Stimulated activated CD8-positive, alpha-beta memory T cell treated with anti-CD3 and anti-CD28 coated beads, Interleukin-7, amount 100 ng/mL, for 4 hours (primary cell): ENCODE data around the gene PRMT1.
"Not testable (repeated sequence)": the region's sequence is repeated elsewhere in the genome, so short reads cannot be mapped to it uniquely, and the experiment has no call there.

Experiments
- DNase-seq, 2 donors: peaks; one replicate each; pipeline ENCODE4 v3.0.0-alpha.2; 2020; ENCODE audit warnings: low read depth in 2 of 2

The PRMT1 gene

GRCh38 chr19:49677231-49677900, at the start of gene PRMT1:
PRMT1 (plus strand) TSS chr19:49677271; CDS start chr19:49677281, 10 bp downstream.
- peak; percentile 23 to 46 for DNase-seq

DNA sequence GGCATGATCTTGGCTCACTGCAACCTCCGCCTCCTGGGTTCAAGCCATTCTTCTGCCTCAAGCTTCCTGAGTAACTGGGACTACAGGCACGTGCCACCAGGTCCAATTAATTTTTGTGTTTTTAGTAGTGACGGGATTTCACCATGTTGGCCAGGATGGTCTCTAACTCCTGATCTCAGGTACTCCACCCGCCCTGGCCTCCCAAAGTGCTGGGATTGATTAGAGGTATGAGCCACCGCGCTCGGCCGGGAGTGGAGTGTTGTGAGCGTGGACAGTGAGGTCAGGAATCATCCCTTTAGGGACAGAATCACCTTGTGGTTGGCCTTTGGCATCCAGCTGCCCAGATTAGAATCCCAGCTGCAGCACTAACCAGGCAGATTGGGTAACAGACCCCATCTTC, 47.4 kb upstream of the PRMT1 start:
- DNase-seq = no peak

DNA sequence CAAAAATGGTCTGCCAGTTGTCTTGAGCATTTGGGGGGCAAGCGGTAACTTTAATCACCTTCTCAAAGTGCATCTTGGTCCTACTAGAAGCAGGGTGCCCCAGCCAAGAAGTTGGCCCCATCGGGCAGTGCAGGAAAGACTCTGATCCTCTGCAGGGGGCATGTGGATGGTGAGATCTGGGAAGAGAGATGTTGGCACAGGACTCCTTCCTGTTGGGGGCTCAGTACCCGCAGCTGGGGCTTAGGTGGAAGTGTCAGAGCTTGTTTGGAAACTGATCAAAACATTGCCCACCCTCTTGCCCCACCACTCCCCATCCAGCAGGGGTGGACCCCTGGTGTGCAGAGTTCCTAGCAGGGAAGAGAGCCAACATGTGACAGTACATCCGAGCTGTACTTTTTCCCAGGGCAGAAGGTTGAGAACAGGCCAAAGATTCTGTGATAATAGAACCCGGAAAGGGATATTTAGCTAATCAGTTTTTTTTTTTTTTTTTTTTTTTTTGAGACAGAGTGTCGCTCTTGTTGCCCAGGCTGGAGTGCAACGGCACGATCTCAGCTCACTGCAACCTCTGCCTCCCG, 46.0 kb upstream of the PRMT1 start:
- DNase-seq = no peak

DNA sequence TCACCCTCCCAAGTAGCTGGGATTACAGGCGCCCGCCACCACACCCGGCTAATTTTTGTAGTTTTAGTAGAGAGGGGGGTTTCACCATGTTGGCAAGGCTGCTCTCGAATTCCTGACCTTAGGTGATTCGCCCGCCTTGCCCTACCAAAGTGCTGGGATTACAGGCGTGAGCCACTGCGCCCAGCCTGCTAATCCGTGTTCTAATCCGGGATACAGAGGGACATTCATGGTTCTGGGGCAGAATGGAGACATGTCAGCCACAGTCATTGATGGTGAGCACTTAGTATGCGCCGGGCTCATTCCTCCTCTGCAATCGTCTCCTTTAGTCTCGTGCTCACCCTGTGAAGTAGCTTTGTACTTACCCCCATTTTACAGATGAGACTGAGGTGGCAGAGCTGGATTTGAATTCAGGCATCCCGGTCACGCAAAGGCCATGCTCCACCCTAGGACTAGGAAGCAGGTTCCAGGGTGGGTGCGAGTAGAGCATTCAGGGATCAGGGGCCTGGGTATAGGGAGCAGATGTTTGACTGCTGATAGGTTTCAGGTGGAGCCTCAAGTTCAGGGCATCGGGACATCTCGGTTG, 45.4 kb upstream of the PRMT1 start:
- DNase-seq = no peak

- no peak for DNase-seq
Measured at GRCh38 chr19:49632576-49632975, 44.5 kb upstream of the PRMT1 start.

DNA sequence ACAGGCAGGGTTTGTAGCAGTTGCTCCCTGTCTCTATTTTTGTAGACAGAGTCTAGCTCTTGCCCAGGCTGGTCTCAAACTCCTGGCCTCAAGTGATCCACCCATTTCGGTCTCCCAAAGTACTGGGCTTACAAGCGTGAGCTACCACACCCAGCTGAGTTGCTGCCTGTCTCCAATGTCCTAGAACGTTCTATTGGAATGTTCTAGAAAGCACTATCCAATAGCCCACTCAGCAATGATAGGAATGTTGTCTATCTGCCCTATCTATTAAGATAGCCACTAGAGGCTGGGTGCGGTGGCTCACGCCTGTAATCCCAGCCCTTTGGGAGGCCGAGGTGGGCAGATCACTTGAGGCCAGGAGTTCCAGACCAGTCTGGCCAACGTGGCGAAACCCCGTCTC, 43.8 kb upstream of the PRMT1 start:
- DNase-seq = not testable (repeated sequence)

DNA sequence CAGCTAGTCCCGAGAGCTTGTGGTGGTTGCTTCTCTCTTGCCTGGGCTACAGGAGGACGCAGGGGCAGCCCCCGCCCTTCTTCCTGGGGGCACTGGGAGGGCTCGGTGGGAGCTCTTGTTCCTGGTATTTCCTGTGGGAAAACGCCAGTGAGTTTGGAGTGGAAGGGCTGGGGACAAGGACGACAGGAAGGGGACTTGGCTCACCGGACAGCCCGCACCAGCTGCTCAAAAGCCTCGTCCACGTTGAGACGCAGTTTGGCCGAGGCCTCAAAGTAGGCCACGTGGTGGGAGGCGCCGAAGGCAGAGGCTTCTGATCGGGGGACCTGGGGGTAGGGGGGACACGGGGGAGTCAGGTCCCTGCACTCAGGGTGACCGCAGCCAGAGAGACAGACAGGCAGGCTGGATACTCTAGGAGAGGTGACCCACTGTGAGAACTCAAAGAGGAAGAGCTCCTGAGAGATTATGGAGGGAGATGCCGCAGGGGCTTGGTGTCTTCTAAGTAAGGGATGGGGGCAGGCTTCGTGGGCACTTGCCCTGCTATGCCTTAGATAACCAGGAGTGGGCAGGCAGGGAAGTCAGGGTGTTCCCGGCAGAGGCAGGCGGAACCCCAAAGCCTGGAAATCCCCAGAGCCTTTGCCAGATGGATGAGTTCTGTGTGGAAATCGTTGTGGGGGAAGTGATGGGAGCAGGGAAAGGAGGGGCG, 41.4 kb upstream of the PRMT1 start:
- DNase-seq = no peak

- DNase-seq = no peak
Measured at GRCh38 chr19:49636233-49636932, 40.7 kb upstream of the PRMT1 start.

DNA sequence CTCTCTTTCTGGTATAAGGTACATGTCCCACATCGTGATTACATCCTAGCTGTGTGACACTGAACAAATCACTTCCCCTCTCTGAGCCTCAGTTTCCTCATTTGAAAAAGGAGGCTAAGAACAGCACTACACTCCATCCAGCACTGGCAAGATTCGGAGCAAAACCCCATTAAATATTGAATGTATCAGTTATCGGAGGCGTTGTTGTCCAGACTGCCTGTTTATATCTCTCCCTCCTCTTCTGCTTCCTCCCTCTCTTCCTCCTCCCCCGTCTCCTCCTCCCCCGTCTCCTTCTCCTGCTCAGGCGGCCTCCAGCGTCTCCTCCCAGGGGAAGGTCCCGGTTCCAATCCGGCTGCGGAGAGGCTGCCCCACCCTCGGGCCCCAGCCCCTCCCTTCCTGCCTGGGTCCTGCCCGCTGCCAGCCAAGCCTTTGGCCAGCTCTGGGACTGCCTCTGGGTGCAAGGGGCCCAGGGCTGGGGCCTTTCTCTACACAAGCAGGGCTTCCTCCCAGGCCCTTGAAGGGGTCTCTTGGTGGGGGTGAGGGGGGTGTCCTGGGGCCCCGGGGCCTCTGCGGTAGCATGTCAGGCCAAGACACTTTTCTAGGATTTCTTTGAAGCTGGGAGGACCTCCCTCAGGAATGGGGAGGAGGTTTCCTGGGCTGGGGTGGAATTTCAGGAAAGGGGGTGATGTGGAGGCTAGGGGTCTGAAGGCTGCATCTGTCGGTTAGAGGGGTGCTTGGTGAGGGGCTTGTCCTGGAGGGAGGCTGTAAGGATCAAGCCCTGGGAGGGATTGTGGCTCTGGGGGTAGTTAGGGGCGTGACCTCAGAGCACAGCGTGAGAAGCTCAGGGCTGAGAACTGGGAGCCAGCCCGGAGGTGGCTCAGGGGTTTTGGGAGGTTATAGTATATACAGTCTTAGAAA, 39.0 kb upstream of the PRMT1 start:
- no peak for DNase-seq

- no peak for DNase-seq
Measured at GRCh38 chr19:49639401-49640112, 37.5 kb upstream of the PRMT1 start.

GRCh38 chr19:49640113-49640898, 36.8 kb upstream of the PRMT1 start, which contains the start of gene RRAS:
RRAS (minus strand) TSS chr19:49640143; CDS start chr19:49640098, 45 bp downstream.
- peak; percentile 99 to 100 for DNase-seq

- peak; percentile 98 to 100 for DNase-seq
Measured at GRCh38 chr19:49641688-49642491, 35.2 kb upstream of the PRMT1 start, which contains the start of gene SCAF1. SCAF1 (plus strand) TSS chr19:49642209; CDS start chr19:49645027, 2,818 bp downstream.

- DNase-seq = no peak
Measured at GRCh38 chr19:49642492-49643035, 34.5 kb upstream of the PRMT1 start.

DNA sequence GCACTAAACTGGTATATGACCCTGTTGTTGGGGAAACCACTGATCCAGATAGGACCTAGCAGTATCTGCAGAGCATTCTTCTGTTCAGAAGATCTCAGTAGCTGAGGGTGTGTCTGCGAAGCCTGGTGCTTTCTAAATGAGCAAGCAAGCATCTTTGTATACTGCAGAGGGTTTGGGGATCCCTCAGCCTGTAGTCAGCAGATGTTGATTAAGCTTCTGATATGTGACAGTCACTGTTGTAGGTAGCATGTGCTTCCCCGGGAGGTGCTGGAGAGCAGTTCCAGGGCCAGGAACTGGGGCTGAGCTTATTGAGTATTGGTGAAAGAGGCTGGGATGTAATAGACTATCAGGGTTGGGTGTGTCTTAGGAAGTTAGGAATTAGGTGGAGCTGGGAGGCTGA, 33.6 kb upstream of the PRMT1 start:
- no peak for DNase-seq

DNA sequence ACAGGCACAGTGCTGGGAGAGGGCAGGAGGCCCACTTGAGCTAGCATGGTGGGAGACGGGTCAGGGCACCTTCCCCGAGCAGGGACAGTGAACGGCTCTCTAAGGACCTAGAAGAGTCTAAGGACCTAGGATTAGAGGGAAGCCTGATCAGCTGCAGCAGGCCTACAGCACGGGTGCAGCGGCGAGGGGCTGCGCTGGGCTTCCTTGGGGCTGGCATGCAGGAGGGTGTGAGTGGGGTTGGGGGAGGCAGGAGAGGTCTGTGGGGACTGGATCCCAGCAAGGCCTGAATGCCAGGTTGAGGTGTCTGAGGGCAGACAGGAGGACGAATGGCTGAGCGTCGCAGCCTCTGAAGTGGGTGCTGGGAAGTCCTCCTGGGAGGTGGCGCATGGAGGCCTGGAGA, 31.5 kb upstream of the PRMT1 start:
- no peak for DNase-seq

DNA sequence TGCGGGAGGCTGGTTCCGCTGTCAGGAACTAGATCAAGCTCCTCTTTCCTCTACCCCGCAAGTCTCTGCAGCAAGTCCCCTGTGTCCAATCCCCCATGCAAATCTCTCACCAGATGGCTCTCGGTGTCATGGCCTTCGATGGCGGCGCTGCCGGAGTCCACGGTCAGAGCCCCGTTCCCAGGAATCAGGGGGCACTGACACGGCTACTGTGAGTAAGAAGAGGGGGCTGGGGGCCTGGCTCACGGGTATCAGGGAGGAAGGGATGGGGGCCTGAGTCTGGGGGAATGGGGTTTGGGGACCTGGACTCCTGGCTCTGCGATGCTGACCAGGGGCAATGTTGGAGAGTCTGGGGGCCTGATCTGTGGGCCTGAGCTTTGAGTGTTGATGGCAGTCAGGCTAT, 31.1 kb upstream of the PRMT1 start:
- no peak for DNase-seq

DNA sequence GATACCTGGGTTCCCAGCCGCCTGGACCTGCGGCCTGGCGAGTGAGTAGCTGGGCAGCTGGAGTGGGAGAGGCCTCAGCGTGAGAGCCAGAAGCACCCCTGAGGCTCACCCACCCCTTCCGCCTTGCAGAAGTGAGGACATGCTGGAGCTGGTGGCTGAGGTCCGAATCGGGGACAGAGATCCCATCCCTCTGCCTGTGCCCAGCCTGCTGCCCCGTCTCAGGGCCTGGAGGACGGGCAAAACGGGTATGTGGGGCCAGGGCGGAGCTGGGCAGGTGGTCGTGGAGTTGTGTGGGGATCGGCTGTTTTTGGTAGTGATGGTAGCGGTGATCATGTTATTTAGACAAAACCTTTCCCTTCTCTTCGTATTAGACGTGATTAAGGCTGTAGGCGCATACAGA, 30.5 kb upstream of the PRMT1 start:
- DNase-seq = no peak
